Adrenal gland (tissue), 12 donors: ENCODE results near the gene CNTN4. TPM values are rescaled to one million over a fixed set of nuclear protein-coding genes. Genes with fewer than 3 reads are reported as not detected.

ENCODE experiments used
- DNase-seq, 7 donors: peaks; one replicate each; pipeline ENCODE4 v3.0.0-alpha.2; 2019 to 2020
- H3K27ac ChIP-seq, 5 donors: fragments of 200-600 bp; sonication (generic) in 4 of 5; 1 replicate in 3 of 5; 2 replicates in 2 of 5; pipeline versions ENCODE4 v1.5.1 to v1.8.0; 2016 to 2020; ENCODE audit warnings: mild to moderate bottlenecking in 1 of 5
- H3K27me3 ChIP-seq: fragments of 200-600 bp; 2 replicates; pipeline ENCODE4 v1.8.0; 2021
- H3K36me3 ChIP-seq, 2 donors: fragments of 200-600 bp; replicated peaks in 1 of 2; 1 replicate in 1 of 2; 2 replicates in 1 of 2; pipeline versions ENCODE4 v1.5.1 to v1.8.0; 2018 to 2022
- H3K4me1 ChIP-seq, 2 donors: fragments of 200-600 bp; replicated peaks in 1 of 2; 1 replicate in 1 of 2; 2 replicates in 1 of 2; pipeline versions ENCODE4 v1.5.1 to v1.8.0; 2018 to 2021
- H3K4me3 ChIP-seq, 4 donors: fragments of 200-600 bp; sonication (generic) in 3 of 4; one replicate each; pipeline ENCODE4 v1.5.1; 2016 to 2018
- H3K9me3 ChIP-seq, 3 donors: fragments of 200-600 bp; sonication (generic) in 1 of 3; replicated peaks in 1 of 3; 1 replicate in 2 of 3; 2 replicates in 1 of 3; pipeline versions ENCODE4 v1.5.1 to v1.8.0; 2016 to 2021
- POLR2A ChIP-seq, 2 donors: fragments of 450-650 bp; IDR thresholded peaks; one replicate each; pipeline ENCODE4 v1.6.1; 2017; ENCODE audit warnings: antibody characterized with exemption in 2 of 2, mild to moderate bottlenecking in 2 of 2, moderate library complexity in 1 of 2
- WGBS, 4 donors: extraction: QIAGEN DNeasy Blood & Tissue Kit in 2 of 4; methylation state at CpG; one replicate each; pipeline versions ENCODE4 v1.1.5 to v1.1.7; 2013 to 2017; 5-methylcytosine and 5-hydroxymethylcytosine counted together
- intact Hi-C, 2 donors: fragments of 100-400 bp; cut with DNase I; formaldehyde crosslinking; loops; one replicate each; pipeline versions ENCODE4 v1.14.1 to v1.15.0; 2022 to 2023
- polyA plus RNA-seq, 3 donors: library from polyadenylated mRNA; stranded (reverse); fragments of 200-250 nt in 2 of 3; fragments of 350-450 nt in 1 of 3; fragmentation: Illumina TruSeq in 1 of 3; extraction: RNeasy Lipid Tissue Mini Kit (QIAGEN cat#74804) in 1 of 3; gene quantifications; one replicate each; pipeline ENCODE4 v1.2.3, GENCODE V29; 2013 to 2014
- total RNA-seq, 9 donors: library from RNA; depleted of rRNA in 4 of 9; stranded (reverse); fragments of >200 nt in 4 of 9; fragments of 120-200 nt in 1 of 9; fragmentation: NEBNext Ultra II Directional in 1 of 9; extraction: Animal tissue kit (Norgen Biotek cat#: 25700) in 1 of 9; gene quantifications; one replicate each; pipeline versions ENCODE4 v1.1.0 to v1.2.4, GENCODE V29; 2013 to 2023
- TF ChIP-seq, protein P1 (sequence below), 6 experiments: fragments of 450-650 bp in 4 of 6; fragments of 200-600 bp in 2 of 6; sonication (generic) in 1 of 6; IDR thresholded peaks; 1 replicate in 5 of 6; 2 replicates in 1 of 6; pipeline versions ENCODE4 v1.5.1 to v1.8.0; 2016 to 2021; ENCODE audit warnings: antibody characterized with exemption in 6 of 6, mild to moderate bottlenecking in 2 of 6, moderate library complexity in 1 of 6
- donor health status: healthy with polysubstance abuse.
- donor health status: Bipolar disorder and iron deficiency.
- donor health status: DM: yes; HTN: yes; CAD: no.
- donor health status: DM: no; HTN: no; CAD: no.
- donor health status: DM: no; HTN: no; CAD: no.
- donor health status: DM: yes; HTN: yes; CAD: no.

The CNTN4 gene
- total and polyA plus RNA-seq, 12 donors: 0.17 to 9.2 (median 1.6) TPM

DNA sequence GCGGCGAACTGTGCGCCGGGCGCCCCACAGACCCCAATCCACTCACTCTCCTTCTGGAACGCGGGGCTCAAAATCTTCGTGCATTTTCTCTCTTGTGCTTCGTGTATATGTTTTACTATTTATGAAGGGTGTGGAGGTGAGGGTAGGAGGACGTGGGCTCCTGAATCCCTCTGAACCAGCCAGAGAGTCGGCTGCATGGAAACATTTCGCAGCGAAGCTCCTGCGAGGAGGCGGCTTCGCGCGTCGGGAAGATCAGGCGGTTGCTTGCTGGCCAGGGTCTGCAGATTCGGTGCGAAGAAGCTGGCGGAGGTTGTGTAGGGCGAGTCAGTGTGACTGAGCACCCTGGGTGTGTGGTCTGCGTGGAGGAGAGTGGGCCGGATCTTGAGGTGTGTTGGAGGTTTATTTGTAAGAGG lies 1.1 kb downstream of the CNTN4 start:
- TF ChIP-seq, protein P1, sequence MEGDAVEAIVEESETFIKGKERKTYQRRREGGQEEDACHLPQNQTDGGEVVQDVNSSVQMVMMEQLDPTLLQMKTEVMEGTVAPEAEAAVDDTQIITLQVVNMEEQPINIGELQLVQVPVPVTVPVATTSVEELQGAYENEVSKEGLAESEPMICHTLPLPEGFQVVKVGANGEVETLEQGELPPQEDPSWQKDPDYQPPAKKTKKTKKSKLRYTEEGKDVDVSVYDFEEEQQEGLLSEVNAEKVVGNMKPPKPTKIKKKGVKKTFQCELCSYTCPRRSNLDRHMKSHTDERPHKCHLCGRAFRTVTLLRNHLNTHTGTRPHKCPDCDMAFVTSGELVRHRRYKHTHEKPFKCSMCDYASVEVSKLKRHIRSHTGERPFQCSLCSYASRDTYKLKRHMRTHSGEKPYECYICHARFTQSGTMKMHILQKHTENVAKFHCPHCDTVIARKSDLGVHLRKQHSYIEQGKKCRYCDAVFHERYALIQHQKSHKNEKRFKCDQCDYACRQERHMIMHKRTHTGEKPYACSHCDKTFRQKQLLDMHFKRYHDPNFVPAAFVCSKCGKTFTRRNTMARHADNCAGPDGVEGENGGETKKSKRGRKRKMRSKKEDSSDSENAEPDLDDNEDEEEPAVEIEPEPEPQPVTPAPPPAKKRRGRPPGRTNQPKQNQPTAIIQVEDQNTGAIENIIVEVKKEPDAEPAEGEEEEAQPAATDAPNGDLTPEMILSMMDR (IDR thresholded peaks at IDR 0.05): no peak
- no peak for TF ChIP-seq POLR2A (IDR thresholded peaks at IDR 0.05)
- Histone ChIP-seq H3K27ac (no peak overlapping the region), H3K9me3 (no peaks in the 10 kb centered on the region), H3K4me1 (no peaks in the 10 kb centered on the region), H3K4me3 (peak overlapping the region in 1 of 4 donors; percentile 52), H3K36me3 (no peaks in the 10 kb centered on the region), H3K27me3 (peaks cover 24% of the 10 kb centered on the region)
- intact Hi-C loops: no loop called here
- WGBS, 4 donors: 5 to 7% (median 5%) methylated on average over 24 to 26 of the region's 26 CpGs
- no peak for DNase-seq

DNA sequence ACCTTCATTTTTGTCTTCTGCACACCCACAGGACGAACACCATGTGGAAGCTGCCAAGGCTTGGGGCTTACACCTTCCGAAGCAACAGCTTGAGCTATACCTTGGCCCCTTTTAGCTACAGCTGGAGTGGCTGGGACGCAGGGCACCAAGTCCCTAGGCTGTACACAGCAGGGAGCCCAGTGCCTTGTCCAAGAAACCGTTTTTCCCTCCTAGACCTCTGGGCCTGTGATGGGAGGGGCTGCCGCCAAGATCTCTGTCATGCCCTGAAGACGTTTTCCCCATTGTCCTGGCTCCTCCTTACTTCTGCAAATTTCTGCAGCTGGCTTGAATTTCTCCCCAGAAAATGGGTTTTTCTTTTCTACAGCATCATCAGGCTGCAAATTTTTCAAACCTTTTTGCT lies 7.8 kb downstream of the CNTN4 start:
- Histone ChIP-seq H3K9me3 (no peaks in the 10 kb centered on the region), H3K36me3 (no peaks in the 10 kb centered on the region), H3K4me1 (no peaks in the 10 kb centered on the region), H3K27ac (no peak overlapping the region), H3K4me3 (no peak overlapping the region), H3K27me3 (no peaks in the 10 kb centered on the region)
- intact Hi-C loops: no loop called here
- DNase-seq: no peak
- TF ChIP-seq POLR2A (IDR thresholded peaks at IDR 0.05): no peak
- TF ChIP-seq, protein P1 (IDR thresholded peaks at IDR 0.05): no peak
- WGBS, 4 donors: 65 to 76% (median 74%) methylated on average over 5 to 6 of the region's 6 CpGs

DNA sequence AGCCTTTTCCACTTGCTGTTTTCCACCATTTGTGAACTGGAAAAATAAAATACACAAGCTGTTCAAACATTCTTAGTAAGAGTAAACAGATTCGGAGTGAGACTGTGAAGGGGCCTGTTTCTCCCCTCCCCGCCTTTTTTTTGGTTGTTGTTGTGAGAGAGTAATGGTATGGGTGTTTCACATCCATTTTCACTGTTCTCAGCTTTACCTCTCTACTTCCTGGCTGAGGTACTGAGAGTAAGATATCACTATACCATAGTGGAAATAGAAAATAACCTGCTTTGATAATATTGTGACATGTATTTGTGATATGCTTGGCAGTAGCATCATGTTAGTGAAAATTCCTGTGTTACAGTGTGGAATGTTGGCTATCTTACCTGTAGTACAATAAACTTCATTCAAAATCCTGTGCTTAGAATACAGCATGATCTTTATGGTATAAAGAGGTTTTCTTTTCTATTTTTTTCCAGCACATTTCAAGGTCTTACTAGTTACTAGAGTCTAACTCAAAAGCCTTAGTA lies 12.0 kb downstream of the CNTN4 start:
- H3K9me3 ChIP-seq: no peaks in the 10 kb centered on the region
- H3K4me1 ChIP-seq: no peaks in the 10 kb centered on the region
- no peaks in the 10 kb centered on the region for H3K27me3 ChIP-seq
- no peak for TF ChIP-seq POLR2A (IDR thresholded peaks at IDR 0.05)
- TF ChIP-seq, protein P1 (IDR thresholded peaks at IDR 0.05): no peak
- 69 to 90% (median 79%) methylated on average over 2 of the region's 2 CpGs for WGBS, 4 donors
- DNase-seq: no peak
- no peak overlapping the region for H3K27ac ChIP-seq
- intact Hi-C loops: no loop called here
- no peak overlapping the region for H3K4me3 ChIP-seq
- H3K36me3 ChIP-seq: no peaks in the 10 kb centered on the region

DNA sequence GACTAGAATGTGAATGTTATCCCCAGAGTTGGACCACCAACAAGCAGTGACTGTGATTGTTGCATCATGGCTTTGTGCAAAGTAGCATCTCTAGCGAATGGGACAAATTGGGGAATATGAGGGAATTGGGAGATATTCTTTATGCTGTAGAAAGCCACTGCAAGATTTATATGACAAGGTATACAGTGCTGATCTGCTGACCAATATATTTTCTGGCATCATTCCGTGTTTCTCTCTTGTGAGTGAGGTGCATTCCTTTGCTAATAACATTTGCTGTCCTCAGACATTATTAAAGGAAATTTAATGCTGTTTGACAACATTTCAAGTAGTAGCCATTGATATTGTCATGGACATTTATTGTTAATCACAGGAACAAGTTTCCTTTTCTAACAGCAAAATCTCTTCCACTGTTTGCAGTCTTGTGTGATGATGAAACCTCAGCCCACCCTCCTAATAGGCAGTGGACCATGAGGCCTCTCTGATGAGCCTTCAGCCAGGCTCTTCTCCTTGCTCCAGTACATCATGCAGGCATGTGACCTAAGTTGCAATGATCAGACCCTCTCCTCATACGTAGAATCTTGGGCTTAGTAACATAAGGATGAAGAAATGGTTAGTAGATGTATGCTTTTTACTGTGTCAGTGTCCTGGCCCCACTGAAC lies 16.1 kb downstream of the CNTN4 start:
- Histone ChIP-seq H3K27ac (no peak overlapping the region), H3K27me3 (no peaks in the 10 kb centered on the region), H3K4me3 (no peak overlapping the region), H3K4me1 (no peaks in the 10 kb centered on the region), H3K9me3 (no peaks in the 10 kb centered on the region), H3K36me3 (no peaks in the 10 kb centered on the region)
- intact Hi-C loops: no loop called here
- TF ChIP-seq, protein P1 (IDR thresholded peaks at IDR 0.05): no peak
- DNase-seq: no peak
- WGBS, 4 donors: 73 to 82% (median 76%) methylated on average over 3 of the region's 3 CpGs
